HS-27A (cell line): ENCODE measurements around the gene TDRD6.
"Not testable (repeated sequence)": the region's sequence is repeated elsewhere in the genome, so short reads cannot be mapped to it uniquely, and the experiment has no call there.

Experiments
- DNase-seq: peaks from one replicate; pipeline ENCODE4 v3.0.0-alpha.2; 2012; ENCODE audit warnings: low read depth, missing footprints

The TDRD6 gene

DNA sequence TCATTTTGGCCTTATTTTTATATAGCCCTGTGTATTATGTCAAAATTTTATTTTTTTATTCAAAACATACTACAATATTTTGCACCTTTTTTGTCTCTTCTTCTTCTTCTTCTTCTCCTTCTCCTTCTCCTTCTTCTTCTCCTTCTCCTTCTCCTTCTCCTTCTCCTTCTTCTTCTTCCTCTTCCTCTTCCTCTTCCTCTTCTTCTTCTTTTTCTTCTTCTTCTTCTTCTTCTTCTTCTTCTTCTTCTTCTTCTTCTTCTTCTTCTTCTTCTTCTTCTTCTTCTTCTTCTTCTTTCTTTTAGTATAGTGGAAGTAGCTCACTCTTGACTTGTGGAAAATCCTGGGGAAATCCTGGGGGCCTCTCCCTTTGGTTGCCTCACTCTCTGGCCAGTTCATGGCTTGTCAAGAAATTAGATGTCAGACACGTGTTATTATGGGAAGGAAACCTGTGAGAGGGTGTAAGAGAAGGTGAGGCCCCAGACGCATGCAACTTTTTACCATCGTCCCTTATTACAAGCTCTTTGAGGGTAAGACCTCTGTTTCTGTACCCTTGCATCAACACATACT lies 56.6 kb downstream of the TDRD6 start:
- not testable (repeated sequence) for DNase-seq

- DNase-seq = no peak
Measured at GRCh38 chr6:46745973-46746372, 58.3 kb downstream of the TDRD6 start.

- DNase-seq = no peak
Measured at GRCh38 chr6:46746696-46747095, 59.0 kb downstream of the TDRD6 start, which contains the start of gene ANKRD66. Gene ANKRD66 (plus strand): TSS chr6:46746933. CDS start chr6:46751949, 5,016 bp downstream.

DNA sequence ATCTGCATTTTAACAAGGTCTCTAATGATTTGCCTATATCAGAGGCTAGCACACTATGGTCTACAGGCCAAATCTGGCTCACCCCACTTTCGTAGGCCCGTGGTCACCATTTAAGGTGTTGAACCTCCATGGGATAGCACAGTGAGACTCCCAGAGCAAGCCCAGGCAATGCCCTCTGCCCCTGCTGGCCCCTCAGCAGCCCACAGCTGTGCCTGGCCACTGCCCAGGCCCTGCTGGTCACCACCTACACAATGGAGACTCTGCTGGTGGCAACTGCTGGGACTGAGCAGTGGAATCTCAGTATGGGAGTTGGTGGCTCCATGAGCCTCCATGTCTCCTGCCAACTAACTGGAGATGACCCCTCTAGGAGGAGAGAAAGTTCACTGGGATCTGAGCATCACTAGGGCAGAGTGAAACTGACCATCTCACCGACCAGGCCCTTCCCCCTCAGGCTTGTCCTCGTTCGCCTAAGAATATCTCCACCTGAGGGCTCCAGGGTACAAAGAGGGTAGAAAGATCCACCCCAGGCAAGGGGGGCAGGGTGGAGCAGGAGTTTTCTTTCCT lies 61.3 kb downstream of the TDRD6 start:
- no peak for DNase-seq

DNA sequence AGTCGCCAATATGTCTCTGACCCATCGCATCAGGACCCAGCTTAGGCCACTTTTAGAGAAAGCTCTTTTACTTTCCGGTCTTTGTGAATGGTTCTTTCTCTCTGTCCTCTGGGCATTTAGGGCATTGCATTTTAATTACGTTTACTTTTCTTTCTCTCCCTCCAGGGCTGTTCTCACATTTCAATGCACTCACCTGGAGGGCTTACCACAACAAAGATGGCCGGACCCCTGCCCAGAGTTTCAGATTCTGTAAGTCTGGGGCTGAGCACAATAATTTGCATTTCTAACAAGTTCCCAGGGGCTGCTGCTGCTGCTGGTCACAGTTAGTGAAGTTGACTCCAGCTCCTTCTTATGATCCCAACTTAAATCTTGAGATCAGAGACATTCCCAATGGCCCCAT lies 62.0 kb downstream of the TDRD6 start:
- no peak for DNase-seq

GRCh38 chr6:46751658-46752057 lies 64.0 kb downstream of the TDRD6 start:
- DNase-seq = no peak
